Central memory CD4-positive, alpha-beta T cell (primary cell): Measurements from ENCODE around the gene UNC79.
"Not testable (repeated sequence)": the region's sequence is repeated elsewhere in the genome, so short reads cannot be mapped to it uniquely, and the experiment has no call there.

Experiments
- DNase-seq: peaks from one replicate; pipeline ENCODE4 v3.0.0; 2022

Gene UNC79

GRCh38 chr14:93496856-93497741, 66.4 kb downstream of the UNC79 start:
- DNase-seq: no peak

- DNase-seq: no peak
Observed at GRCh38 chr14:93510056-93510455, 79.3 kb downstream of the UNC79 start.

- no peak for DNase-seq
Observed at GRCh38 chr14:93511001-93511400, 80.3 kb downstream of the UNC79 start.

- no peak for DNase-seq
Observed at GRCh38 chr14:93520053-93520607, 89.4 kb downstream of the UNC79 start.

- DNase-seq: no peak
Observed at GRCh38 chr14:93522221-93522620, 91.5 kb downstream of the UNC79 start.

- DNase-seq: not testable (repeated sequence)
Observed at GRCh38 chr14:93525216-93525615, 94.5 kb downstream of the UNC79 start.

GRCh38 chr14:93525696-93526451, 95.1 kb downstream of the UNC79 start:
- DNase-seq: no peak

GRCh38 chr14:93527203-93527607, 96.5 kb downstream of the UNC79 start:
- DNase-seq: no peak

GRCh38 chr14:93528884-93529558, 98.3 kb downstream of the UNC79 start:
- DNase-seq: no peak

- no peak for DNase-seq
Observed at GRCh38 chr14:93531644-93532043, 100.9 kb downstream of the UNC79 start.

GRCh38 chr14:93532541-93532940, 101.8 kb downstream of the UNC79 start:
- DNase-seq: no peak

- no peak for DNase-seq
Observed at GRCh38 chr14:93533437-93533836, 102.7 kb downstream of the UNC79 start.

GRCh38 chr14:93533842-93534241, 103.1 kb downstream of the UNC79 start:
- no peak for DNase-seq

- no peak for DNase-seq
Observed at GRCh38 chr14:93535537-93535936, 104.8 kb downstream of the UNC79 start.

- no peak for DNase-seq
Observed at GRCh38 chr14:93536945-93537344, 106.2 kb downstream of the UNC79 start.

- no peak for DNase-seq
Observed at GRCh38 chr14:93537951-93538350, 107.2 kb downstream of the UNC79 start.

- DNase-seq: no peak
Observed at GRCh38 chr14:93538413-93538812, 107.7 kb downstream of the UNC79 start.

- no peak for DNase-seq
Observed at GRCh38 chr14:93540235-93540634, 109.5 kb downstream of the UNC79 start.

- no peak for DNase-seq
Observed at GRCh38 chr14:93543766-93544165, 113.0 kb downstream of the UNC79 start.

GRCh38 chr14:93544212-93544611, 113.5 kb downstream of the UNC79 start:
- DNase-seq: no peak

GRCh38 chr14:93546642-93547041, 115.9 kb downstream of the UNC79 start:
- no peak for DNase-seq

- DNase-seq: no peak
Observed at GRCh38 chr14:93548102-93548843, 117.5 kb downstream of the UNC79 start.
